IPS-18a (cell line): ENCODE results near the gene SDR42E2.
"Not testable (repeated sequence)": the region's sequence is repeated elsewhere in the genome, so short reads cannot be mapped to it uniquely, and the experiment has no call there.

Source experiments
- H3K27ac ChIP-seq: one replicate; pipeline ENCODE4 v1.5.1; 2013; ENCODE audit warnings: low read length
- H3K27me3 ChIP-seq: one replicate; pipeline ENCODE4 v1.6.1; 2013; ENCODE audit warnings: mild to moderate bottlenecking, low read length; ENCODE audit not compliant: control insufficient read depth, insufficient read depth
- H3K36me3 ChIP-seq: one replicate; pipeline ENCODE4 v1.6.1; 2013; ENCODE audit warnings: low read depth, low read length; ENCODE audit not compliant: control insufficient read depth
- H3K4me1 ChIP-seq: one replicate; pipeline ENCODE4 v1.6.1; 2013; ENCODE audit warnings: low read depth, low read length; ENCODE audit not compliant: control insufficient read depth
- H3K4me3 ChIP-seq: one replicate; pipeline ENCODE4 v1.5.1; 2013; ENCODE audit warnings: low read length
- H3K9ac ChIP-seq: one replicate; pipeline ENCODE4 v1.6.1; 2013; ENCODE audit warnings: mild to moderate bottlenecking, low read length, moderate library complexity
- H3K9me3 ChIP-seq: one replicate; pipeline ENCODE4 v1.6.1; 2013; ENCODE audit warnings: low read depth, low read length; ENCODE audit not compliant: control insufficient read depth

Gene SDR42E2

DNA sequence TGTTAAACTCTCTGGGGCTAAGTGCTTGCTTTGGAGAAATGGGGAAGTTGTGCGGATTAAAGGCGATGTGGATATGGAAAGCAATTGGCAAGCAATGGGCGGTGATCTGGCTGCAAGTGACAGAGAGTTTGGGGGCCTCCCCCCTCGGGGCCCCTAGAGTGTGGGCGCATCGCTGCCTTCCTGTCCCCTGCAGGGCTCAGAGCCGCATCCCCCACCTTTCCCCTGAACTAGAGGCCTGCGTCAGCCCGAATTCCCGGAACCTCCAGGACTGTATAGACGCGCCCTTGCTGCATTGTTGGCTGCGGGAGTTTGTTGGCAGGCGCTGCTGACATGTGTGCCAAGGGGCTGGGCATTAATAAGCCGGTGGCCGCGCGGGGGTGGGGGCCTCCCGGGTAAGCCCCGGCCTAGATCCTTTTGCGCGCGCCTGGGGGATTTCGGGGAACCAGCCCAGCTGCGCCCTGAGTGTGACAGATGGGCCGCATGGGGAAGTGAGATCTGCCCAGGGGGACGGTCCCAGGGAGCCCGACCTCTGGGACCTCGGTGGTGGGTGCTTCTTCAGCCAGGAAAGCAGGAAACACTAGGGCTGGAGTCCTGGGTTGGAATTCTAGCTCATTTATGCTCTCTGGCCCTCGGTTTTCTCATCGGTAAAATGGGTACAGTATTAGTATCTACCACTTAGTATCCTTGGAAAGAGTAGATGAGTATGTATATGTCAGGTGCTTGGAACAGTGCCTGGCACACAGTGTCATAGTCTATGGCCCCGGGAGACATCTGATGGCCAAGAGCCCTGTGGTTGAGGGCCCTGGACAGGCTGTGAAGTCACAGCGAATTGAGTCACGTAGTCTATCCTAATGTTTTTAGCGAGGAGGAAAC lies 44.8 kb downstream of the SDR42E2 start:
- H3K27ac ChIP-seq, result no peak overlapping the region
- no peaks in the 10 kb centered on the region for H3K36me3 ChIP-seq
- H3K27me3 ChIP-seq, result no peaks in the 10 kb centered on the region
- peak overlapping the region; percentile 59 for H3K9ac ChIP-seq
- peak overlapping the region; percentile 82 for H3K4me3 ChIP-seq
- no peaks in the 10 kb centered on the region for H3K9me3 ChIP-seq
- peaks cover 9% of the 10 kb centered on the region for H3K4me1 ChIP-seq

GRCh38 chr16:22207715-22208360 lies 45.5 kb downstream of the SDR42E2 start:
- no peaks in the 10 kb centered on the region for H3K9me3 ChIP-seq
- H3K4me3 ChIP-seq, result peak overlapping the region; percentile 82
- peaks cover 9% of the 10 kb centered on the region for H3K4me1 ChIP-seq
- H3K27ac ChIP-seq, result no peak overlapping the region
- no peaks in the 10 kb centered on the region for H3K36me3 ChIP-seq
- no peaks in the 10 kb centered on the region for H3K27me3 ChIP-seq
- H3K9ac ChIP-seq, result no peak overlapping the region

DNA sequence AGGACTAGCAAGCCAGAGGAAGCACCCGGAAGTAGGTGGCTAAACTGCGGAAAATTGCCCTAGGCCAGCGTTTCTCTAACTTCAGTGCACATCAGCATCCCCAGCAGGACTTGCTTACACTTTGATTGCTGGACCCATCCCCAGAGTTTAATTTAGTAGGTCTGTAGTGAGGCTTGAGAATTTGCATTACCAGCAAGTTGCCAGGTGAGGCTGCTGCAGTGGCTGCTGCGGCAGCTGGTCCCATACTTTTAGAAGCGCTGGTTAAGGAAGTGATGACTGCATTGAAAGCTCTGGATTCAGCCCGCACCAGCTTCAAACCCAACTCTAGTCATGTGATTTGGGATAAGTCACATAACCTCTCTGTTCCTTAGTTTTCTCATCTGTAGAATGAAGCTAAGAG lies 48.0 kb downstream of the SDR42E2 start:
- no peaks in the 10 kb centered on the region for H3K36me3 ChIP-seq
- no peaks in the 10 kb centered on the region for H3K9me3 ChIP-seq
- H3K27me3 ChIP-seq, result no peaks in the 10 kb centered on the region
- H3K9ac ChIP-seq, result no peak overlapping the region
- peaks cover 9% of the 10 kb centered on the region for H3K4me1 ChIP-seq
- no peak overlapping the region for H3K4me3 ChIP-seq
- H3K27ac ChIP-seq, result no peak overlapping the region

- Histone ChIP-seq H3K27me3 (no peaks in the 10 kb centered on the region), H3K9ac (no peak overlapping the region), H3K27ac (no peak overlapping the region), H3K36me3 (no peaks in the 10 kb centered on the region), H3K4me1 (peaks cover 5% of the 10 kb centered on the region), H3K4me3 (no peak overlapping the region), H3K9me3 (no peaks in the 10 kb centered on the region)
Observed at GRCh38 chr16:22210854-22211253, 48.5 kb downstream of the SDR42E2 start.

- Histone ChIP-seq H3K27me3 (no peaks in the 10 kb centered on the region), H3K9me3 (no peaks in the 10 kb centered on the region), H3K36me3 (no peaks in the 10 kb centered on the region), H3K9ac (no peak overlapping the region), H3K27ac (no peak overlapping the region), H3K4me1 (no peaks in the 10 kb centered on the region), H3K4me3 (no peak overlapping the region)
Observed at GRCh38 chr16:22213236-22213635, 50.9 kb downstream of the SDR42E2 start.

DNA sequence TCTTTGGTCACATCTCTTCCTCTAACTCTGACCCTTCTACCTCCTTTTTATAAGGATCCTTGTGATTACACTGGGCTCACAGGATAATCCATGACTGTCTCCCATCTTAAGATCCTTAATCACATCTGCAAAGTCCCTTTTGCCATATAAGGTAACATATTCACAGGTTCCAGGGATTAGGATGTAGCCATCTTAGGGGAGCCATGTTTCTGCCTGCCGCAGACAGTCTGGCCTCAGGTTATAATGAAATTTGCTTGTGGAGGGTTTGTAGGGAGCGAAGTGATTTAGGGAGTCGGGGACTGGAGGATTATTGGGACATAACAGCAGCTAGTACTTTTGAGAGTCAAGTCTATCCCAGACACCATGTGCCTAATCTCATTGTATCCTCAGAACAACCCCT lies 51.5 kb downstream of the SDR42E2 start:
- no peak overlapping the region for H3K27ac ChIP-seq
- no peak overlapping the region for H3K9ac ChIP-seq
- no peaks in the 10 kb centered on the region for H3K4me1 ChIP-seq
- H3K27me3 ChIP-seq, result no peaks in the 10 kb centered on the region
- no peaks in the 10 kb centered on the region for H3K9me3 ChIP-seq
- no peak overlapping the region for H3K4me3 ChIP-seq
- H3K36me3 ChIP-seq, result no peaks in the 10 kb centered on the region

DNA sequence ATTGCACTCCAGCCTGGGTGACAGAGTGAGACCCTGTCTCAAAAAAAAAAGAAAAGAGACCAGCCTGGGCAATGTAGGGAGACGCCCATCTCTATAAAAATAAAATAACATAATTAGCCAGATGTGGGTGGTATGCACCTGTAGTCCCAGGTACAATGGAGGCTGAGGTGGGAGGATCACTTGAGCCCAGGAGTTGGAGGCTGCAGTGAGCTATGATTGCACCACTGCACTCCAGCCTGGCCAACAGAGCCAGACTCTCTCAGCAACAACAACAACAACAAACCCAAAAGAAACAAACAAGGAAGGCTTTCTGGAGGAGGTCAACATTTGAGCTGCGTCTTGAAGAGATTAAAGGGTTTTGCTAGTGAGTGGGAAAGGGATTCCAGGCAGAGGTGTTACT lies 52.1 kb downstream of the SDR42E2 start:
- H3K27ac ChIP-seq, result no peak overlapping the region
- no peaks in the 10 kb centered on the region for H3K4me1 ChIP-seq
- no peak overlapping the region for H3K9ac ChIP-seq
- no peak overlapping the region for H3K4me3 ChIP-seq
- no peaks in the 10 kb centered on the region for H3K9me3 ChIP-seq
- no peaks in the 10 kb centered on the region for H3K36me3 ChIP-seq
- no peaks in the 10 kb centered on the region for H3K27me3 ChIP-seq

GRCh38 chr16:22214889-22215288 lies 52.6 kb downstream of the SDR42E2 start:
- Histone ChIP-seq H3K9ac (no peak overlapping the region), H3K4me3 (no peak overlapping the region), H3K27me3 (no peaks in the 10 kb centered on the region), H3K27ac (no peak overlapping the region), H3K4me1 (no peaks in the 10 kb centered on the region), H3K9me3 (no peaks in the 10 kb centered on the region), H3K36me3 (no peaks in the 10 kb centered on the region)

DNA sequence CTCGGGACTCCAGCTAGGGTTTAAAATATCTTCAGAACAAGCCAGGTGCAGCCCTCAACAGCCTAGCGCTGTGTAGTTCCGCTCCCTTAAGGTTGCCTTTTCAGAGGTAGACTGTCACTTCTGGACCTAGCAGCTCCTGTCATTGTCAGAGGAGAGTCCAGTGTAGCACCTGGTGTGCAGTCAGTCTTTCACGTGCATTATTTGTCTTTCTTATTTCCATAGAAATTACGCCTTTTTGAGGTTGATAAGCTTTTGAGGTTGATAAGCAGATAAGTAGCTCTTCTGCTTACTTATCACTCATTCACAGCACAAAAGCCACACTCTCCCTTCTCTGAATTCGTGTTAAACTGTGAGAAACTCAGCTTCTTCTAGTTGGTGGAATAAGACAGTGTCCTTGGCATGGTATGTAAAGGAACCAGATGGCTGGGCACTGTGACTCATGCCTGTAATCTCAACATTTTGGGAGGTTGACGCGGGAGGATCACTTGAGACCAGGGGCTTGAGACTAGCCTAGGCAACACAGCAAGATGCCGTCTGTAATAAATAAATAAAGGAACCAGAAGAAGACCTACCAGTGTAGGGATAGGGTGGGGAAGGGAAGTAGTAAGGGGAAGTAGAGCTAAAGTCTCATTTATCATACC lies 54.0 kb downstream of the SDR42E2 start:
- Histone ChIP-seq H3K4me3 (no peak overlapping the region), H3K9ac (no peak overlapping the region), H3K27ac (no peak overlapping the region), H3K4me1 (no peaks in the 10 kb centered on the region), H3K9me3 (no peaks in the 10 kb centered on the region), H3K36me3 (no peaks in the 10 kb centered on the region), H3K27me3 (no peaks in the 10 kb centered on the region)

DNA sequence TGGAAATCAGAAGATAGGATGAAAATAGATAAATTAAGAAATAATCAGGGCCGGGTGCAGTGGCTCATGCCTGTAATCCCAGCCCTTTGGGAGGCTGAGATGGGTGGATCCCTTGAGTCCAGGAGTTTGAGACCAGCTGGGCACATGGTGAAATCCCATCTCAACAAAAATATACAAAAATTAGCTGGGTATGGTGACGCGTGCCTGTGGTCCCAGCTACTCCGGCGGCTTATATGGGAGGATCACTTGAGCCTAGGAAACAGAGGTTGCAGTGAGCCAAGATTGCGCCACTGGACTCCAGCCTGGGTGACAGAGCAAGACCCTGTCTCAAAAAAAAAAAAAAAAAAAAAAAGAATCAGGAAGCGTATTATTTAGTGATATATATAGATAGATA lies 54.5 kb downstream of the SDR42E2 start:
- not testable (repeated sequence) for H3K4me3 ChIP-seq, H3K27ac ChIP-seq

DNA sequence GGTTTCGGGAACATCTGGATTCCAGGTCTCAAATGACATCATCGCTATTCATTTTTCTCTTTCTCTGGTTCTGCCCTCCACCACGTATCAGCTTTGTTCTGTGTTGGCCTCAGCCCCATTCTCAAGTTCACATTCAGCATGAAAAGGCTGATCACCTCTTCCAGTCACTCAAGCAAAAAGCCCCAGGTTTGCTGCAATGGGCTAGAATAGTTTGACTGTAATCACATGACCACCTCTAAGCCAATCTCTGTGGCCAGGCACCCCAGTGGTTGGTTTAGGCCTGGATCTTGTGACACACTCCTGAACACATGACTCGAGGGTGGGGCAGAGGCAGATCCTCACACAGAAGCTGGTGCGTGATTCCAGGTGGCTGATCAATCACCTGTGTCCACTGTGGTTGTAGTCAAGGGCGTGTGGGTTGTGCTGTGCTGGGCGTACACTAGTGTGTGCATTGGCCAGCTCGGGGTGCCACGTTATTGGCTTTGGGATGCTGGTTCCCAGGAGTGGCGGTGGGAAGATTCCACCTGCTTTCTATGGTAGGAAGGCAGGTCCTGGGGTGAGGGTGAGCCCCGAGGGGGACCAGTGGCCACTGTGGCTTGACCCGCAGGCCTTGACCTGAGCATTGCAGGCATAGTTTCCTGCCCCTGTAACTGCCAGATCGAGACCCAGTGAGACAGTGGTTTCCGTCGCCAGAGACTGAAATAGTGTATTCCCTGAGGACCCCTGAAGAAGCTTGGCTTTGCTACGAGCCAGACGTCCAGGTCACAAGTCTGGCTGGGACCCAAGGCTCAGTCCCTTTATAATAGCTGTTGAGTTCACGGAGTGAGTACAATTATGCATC lies 55.8 kb downstream of the SDR42E2 start:
- Histone ChIP-seq H3K9me3 (no peaks in the 10 kb centered on the region), H3K27me3 (no peaks in the 10 kb centered on the region), H3K27ac (no peak overlapping the region), H3K4me3 (no peak overlapping the region), H3K9ac (no peak overlapping the region), H3K36me3 (no peaks in the 10 kb centered on the region), H3K4me1 (no peaks in the 10 kb centered on the region)

More for the DNA sequence above, 54.5 kb downstream of the SDR42E2 start:
- not testable (repeated sequence) for H3K9me3 ChIP-seq, H3K4me1 ChIP-seq, H3K36me3 ChIP-seq, H3K27me3 ChIP-seq, H3K9ac ChIP-seq
